GM12892 (cell line): ENCODE data around the gene HOMEZ.

Experiments
- POLR2A ChIP-seq: IDR thresholded peaks from 2 replicates; pipeline ENCODE4 v1.6.1; 2011; ENCODE audit warnings: low read depth, low read length, control low read depth
- POLR2AphosphoS5 ChIP-seq: IDR thresholded peaks from 2 replicates; pipeline ENCODE4 v1.6.1; 2011; ENCODE audit warnings: low read depth, low read length, control low read depth
- TAF1 ChIP-seq: IDR thresholded peaks from 2 replicates; pipeline ENCODE4 v1.6.1; 2011; ENCODE audit warnings: low read depth, mild to moderate bottlenecking, control low read depth, low read length, borderline replicate concordance

DNA sequence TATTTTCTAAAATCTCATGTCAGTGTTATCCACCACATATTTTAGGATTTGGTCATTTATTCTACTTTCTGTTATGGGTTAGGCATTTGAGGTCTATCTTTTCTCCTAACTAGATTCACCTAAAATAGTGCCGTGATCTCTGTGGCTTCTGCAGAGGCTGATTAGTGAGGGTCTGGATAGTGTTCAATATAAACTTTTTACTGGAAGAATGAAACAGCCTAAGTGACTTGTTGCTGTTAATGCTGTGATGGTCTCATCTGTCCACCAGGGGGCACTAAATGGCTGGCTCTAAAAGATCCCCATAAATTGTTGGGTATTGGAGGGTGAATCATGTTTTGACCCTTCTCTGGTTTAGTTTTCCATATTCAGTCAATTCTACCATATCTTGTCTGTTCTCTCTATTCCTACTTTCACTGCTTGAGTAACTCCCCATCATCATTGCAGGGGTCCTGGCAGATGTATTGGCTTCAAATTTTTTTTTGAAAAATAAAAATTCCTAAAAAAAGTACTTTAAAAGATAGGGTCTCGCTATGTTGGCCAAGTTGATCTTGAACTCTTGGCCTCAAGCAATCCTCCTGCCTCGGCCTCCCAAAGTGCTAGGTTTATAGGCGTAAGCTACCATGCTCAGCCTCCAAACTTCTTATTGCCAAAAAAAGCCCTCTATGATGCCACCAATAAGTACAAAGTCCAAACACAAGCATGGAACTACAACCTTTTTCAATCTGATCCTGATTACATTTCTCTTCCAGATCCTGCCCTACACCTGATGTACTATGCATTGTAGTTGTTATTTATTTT, 42.2 kb upstream of the HOMEZ start:
- no peak for TF ChIP-seq TAF1
- no peak; the same call in 1 of the 2 replicates for TF ChIP-seq POLR2A
- TF ChIP-seq POLR2AphosphoS5: no peak
